Measurements from ENCODE around the gene FGGY.

DNA sequence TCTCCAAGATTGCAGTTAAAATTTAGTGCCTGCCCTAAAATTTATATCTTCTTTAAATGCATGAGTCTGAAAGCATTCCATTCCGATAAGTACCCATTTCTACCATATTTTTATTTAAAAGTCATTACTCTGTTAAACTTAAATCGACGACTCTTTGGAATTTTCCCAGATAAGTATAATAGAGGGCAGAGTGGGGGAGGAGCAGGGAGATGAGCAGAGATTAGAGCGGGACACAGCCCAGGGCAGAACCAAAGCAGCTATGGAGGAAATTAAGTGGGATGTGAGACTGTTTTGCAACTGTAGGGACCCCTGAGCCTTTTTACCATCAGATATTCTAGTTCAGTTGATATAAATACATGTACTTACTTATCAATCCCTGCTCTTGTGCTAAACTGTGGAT, 257.9 kb downstream of the FGGY start:
- no peak for TF ChIP-seq POLR2A (IDR thresholded peaks at IDR 0.05; ENCODE audit: low read length)
- TF ChIP-seq GATA1 (IDR thresholded peaks at IDR 0.05; ENCODE audit: low read depth, low read length): no peak
